Activated CD4-positive, alpha-beta memory T cell treated with anti-CD3 and anti-CD28 coated beads for 36 hours (primary cell): Measurements from ENCODE around the gene PIAS3. TPM values are rescaled to one million over a fixed set of nuclear protein-coding genes. Genes with fewer than 3 reads are reported as not detected.

Experiments used
- CTCF ChIA-PET: fragments of 350-600 bp; sonication (Branson Sonifier 250); formaldehyde crosslinking; loops from one replicate; lab custom pipeline; 2021; ENCODE audit warnings: antibody characterized with exemption, inconsistent platforms; lab: Charles Lee
- POLR2A ChIA-PET: fragments of 350-600 bp; sonication (Branson Sonifier 250); formaldehyde crosslinking; loops from one replicate; lab custom pipeline; 2021; ENCODE audit warnings: antibody characterized with exemption; lab: Charles Lee
- DNase-seq: peaks from one replicate; pipeline ENCODE4 v3.0.0-alpha.2; 2020
- H3K27ac Mint-ChIP-seq: one replicate; pipeline ENCODE4 v1.8.0; 2021; ENCODE audit warnings: mixed read lengths
- H3K27me3 Mint-ChIP-seq: one replicate; pipeline ENCODE4 v1.8.0; 2021; ENCODE audit warnings: mixed read lengths
- H3K36me3 Mint-ChIP-seq: one replicate; pipeline ENCODE4 v1.8.0; 2021; ENCODE audit warnings: mixed read lengths
- H3K4me1 Mint-ChIP-seq: one replicate; pipeline ENCODE4 v1.8.0; 2021; ENCODE audit warnings: low read depth, mixed read lengths
- H3K4me3 Mint-ChIP-seq: one replicate; pipeline ENCODE4 v1.8.0; 2021; ENCODE audit warnings: mild to moderate bottlenecking, mixed read lengths
- H3K9me3 Mint-ChIP-seq: one replicate; pipeline ENCODE4 v1.8.0; 2021; ENCODE audit warnings: mixed read lengths
- intact Hi-C: fragments of 100-400 bp; cut with micrococcal nuclease; formaldehyde crosslinking; loops from one replicate; pipeline ENCODE4 v1.15.1; 2023
- total RNA-seq, 2 experiments: library from RNA; stranded (reverse); gene quantifications; one replicate each; pipeline ENCODE4 v1.2.3, GENCODE V29; 2021

The PIAS3 gene
- 10 to 100 TPM; 17.8 to 17.9 TPM for total RNA-seq

- intact Hi-C loops = loop anchor here (1.0 to 5.0 kb wide), 7 partner anchors 26 to 177 kb away; partner anchors contain the start of genes ANKRD35, LIX1L, PEX11B and RBM8A
- POLR2A ChIA-PET = interaction anchor here (0.6 to 3.5 kb wide), 21 partner anchors 10 to 578 kb away, joined by 3 to 26 read pairs (median 5); partner anchors contain the start of genes ANKRD34A, ANKRD35, LIX1L and NUDT17
- Mint-ChIP-seq H3K4me3 (peak within 1 kb of the TSS; percentile 90), H3K36me3 (peaks cover 8% of the 10 kb centered on the region), H3K27me3 (no peaks in the 10 kb centered on the region), H3K27ac (peak within 1 kb of the TSS; percentile 76), H3K4me1 (peaks cover 15% of the 10 kb centered on the region), H3K9me3 (no peaks in the 10 kb centered on the region)
- peak; percentile 93 for DNase-seq
- CTCF ChIA-PET = interaction anchor here (0.6 to 7.0 kb wide), 16 partner anchors 12 to 153 kb away, joined by 3 to 158 read pairs (median 4); partner anchors contain the start of genes ITGA10, LIX1L, NUDT17 and RBM8A
These were observed at the start of gene PIAS3 for GRCh38 chr1:145858901-145859490. TSS of gene PIAS3 (minus strand) at chr1:145859081. CDS start at chr1:145858990, 91 bp downstream.

GRCh38 chr1:145908653-145909052, 49.8 kb upstream of the PIAS3 start:
- H3K27me3 Mint-ChIP-seq = no peaks in the 10 kb centered on the region

GRCh38 chr1:145906954-145907753, 48.3 kb upstream of the PIAS3 start:
- H3K4me3 Mint-ChIP-seq = no peak overlapping the region
- H3K36me3 Mint-ChIP-seq = peaks cover 10% of the 10 kb centered on the region
- no peak overlapping the region for H3K27ac Mint-ChIP-seq
- DNase-seq = no peak
- ChIA-PET POLR2A (no interaction called here), CTCF (interaction anchor here (1.2 to 9.7 kb wide), 4 partner anchors 15 to 72 kb away, joined by 4 to 97 read pairs (median 25); partner anchors contain the start of genes NUDT17 and PIAS3)
- intact Hi-C loops = no loop called here
- H3K27me3 Mint-ChIP-seq = no peaks in the 10 kb centered on the region
- H3K4me1 Mint-ChIP-seq = peaks cover 2% of the 10 kb centered on the region
- H3K9me3 Mint-ChIP-seq = no peaks in the 10 kb centered on the region

More at GRCh38 chr1:145908653-145909052, 49.8 kb upstream of the PIAS3 start:
- POLR2A ChIA-PET = no interaction called here
- Mint-ChIP-seq H3K36me3 (peaks cover 14% of the 10 kb centered on the region), H3K4me3 (no peak overlapping the region), H3K4me1 (peaks cover 6% of the 10 kb centered on the region), H3K9me3 (no peaks in the 10 kb centered on the region), H3K27ac (no peak overlapping the region)
- CTCF ChIA-PET = interaction anchor here (1.5 to 9.7 kb wide), 4 partner anchors 16 to 62 kb away, joined by 6 to 97 read pairs (median 25); partner anchors contain the start of genes NUDT17, PIAS3 and RBM8A
- no peak for DNase-seq
- intact Hi-C loops = no loop called here

GRCh38 chr1:145901312-145902021, 42.6 kb upstream of the PIAS3 start:
- Mint-ChIP-seq H3K27ac (no peak overlapping the region), H3K4me1 (no peaks in the 10 kb centered on the region), H3K4me3 (no peak overlapping the region), H3K27me3 (no peaks in the 10 kb centered on the region), H3K36me3 (peaks cover 5% of the 10 kb centered on the region), H3K9me3 (no peaks in the 10 kb centered on the region)
- ChIA-PET POLR2A (no interaction called here), CTCF (no interaction called here)
- intact Hi-C loops = no loop called here
- no peak for DNase-seq

- POLR2A ChIA-PET = no interaction called here
- Mint-ChIP-seq H3K9me3 (no peaks in the 10 kb centered on the region), H3K27ac (no peak overlapping the region), H3K4me1 (no peaks in the 10 kb centered on the region), H3K4me3 (no peak overlapping the region), H3K36me3 (peaks cover 5% of the 10 kb centered on the region), H3K27me3 (no peaks in the 10 kb centered on the region)
- CTCF ChIA-PET = no interaction called here
- intact Hi-C loops = no loop called here
- DNase-seq = no peak
These were observed 39.9 kb upstream of the PIAS3 start for GRCh38 chr1:145898756-145899155.

- Mint-ChIP-seq H3K9me3 (no peaks in the 10 kb centered on the region), H3K4me3 (no peak overlapping the region), H3K36me3 (peaks cover 5% of the 10 kb centered on the region), H3K27ac (no peak overlapping the region), H3K4me1 (no peaks in the 10 kb centered on the region), H3K27me3 (no peaks in the 10 kb centered on the region)
- CTCF ChIA-PET = no interaction called here
- POLR2A ChIA-PET = no interaction called here
- no peak for DNase-seq
- intact Hi-C loops = no loop called here
These were observed 39.1 kb upstream of the PIAS3 start for GRCh38 chr1:145897969-145898368.

GRCh38 chr1:145895471-145895870, 36.6 kb upstream of the PIAS3 start:
- ChIA-PET POLR2A (no interaction called here), CTCF (interaction anchor here (1.0 to 2.6 kb wide), 5 partner anchors 9 to 89 kb away, joined by 3 to 16 read pairs (median 3); partner anchors contain the start of gene NUDT17)
- no peak overlapping the region for H3K4me3 Mint-ChIP-seq
- H3K9me3 Mint-ChIP-seq = no peaks in the 10 kb centered on the region
- no peaks in the 10 kb centered on the region for H3K4me1 Mint-ChIP-seq
- H3K27me3 Mint-ChIP-seq = no peaks in the 10 kb centered on the region
- no peak for DNase-seq
- H3K36me3 Mint-ChIP-seq = peaks cover 2% of the 10 kb centered on the region
- intact Hi-C loops = no loop called here
- no peak overlapping the region for H3K27ac Mint-ChIP-seq

GRCh38 chr1:145893306-145894055, 34.6 kb upstream of the PIAS3 start:
- CTCF ChIA-PET = interaction anchor here (0.6 to 3.6 kb wide), 9 partner anchors 16 to 123 kb away, joined by 3 to 35 read pairs (median 5); partner anchors contain the start of genes ITGA10, NUDT17, PIAS3 and RBM8A
- POLR2A ChIA-PET = no interaction called here

GRCh38 chr1:145892486-145893087, 33.7 kb upstream of the PIAS3 start:
- no peak overlapping the region for H3K27ac Mint-ChIP-seq

More at GRCh38 chr1:145893306-145894055, 34.6 kb upstream of the PIAS3 start:
- DNase-seq = no peak
- peaks cover 2% of the 10 kb centered on the region for H3K36me3 Mint-ChIP-seq
- no peaks in the 10 kb centered on the region for H3K4me1 Mint-ChIP-seq
- no peak overlapping the region for H3K27ac Mint-ChIP-seq
- intact Hi-C loops = no loop called here
- H3K27me3 Mint-ChIP-seq = no peaks in the 10 kb centered on the region
- H3K9me3 Mint-ChIP-seq = no peaks in the 10 kb centered on the region
- H3K4me3 Mint-ChIP-seq = no peak overlapping the region

GRCh38 chr1:145891587-145892485, 33.0 kb upstream of the PIAS3 start:
- Mint-ChIP-seq H3K27ac (no peak overlapping the region), H3K4me3 (no peak overlapping the region), H3K27me3 (no peaks in the 10 kb centered on the region), H3K4me1 (peaks cover 1% of the 10 kb centered on the region), H3K9me3 (no peaks in the 10 kb centered on the region), H3K36me3 (no peaks in the 10 kb centered on the region)
- intact Hi-C loops = loop anchor here (1.0 kb wide), 1 partner anchor 121 kb away; no protein-coding TSS in a partner anchor
- POLR2A ChIA-PET = interaction anchor here (1.8 kb wide), 1 partner anchor 32 kb away, joined by 4 read pairs; no protein-coding TSS in a partner anchor
- DNase-seq = peak; percentile 74
- CTCF ChIA-PET = interaction anchor here (0.6 to 3.6 kb wide), 28 partner anchors 9 to 146 kb away, joined by 3 to 35 read pairs (median 4); partner anchors contain the start of genes HJV, ITGA10, LIX1L and NUDT17

More at GRCh38 chr1:145892486-145893087, 33.7 kb upstream of the PIAS3 start:
- intact Hi-C loops = no loop called here
- no peak for DNase-seq
- H3K4me1 Mint-ChIP-seq = no peaks in the 10 kb centered on the region
- CTCF ChIA-PET = interaction anchor here (0.6 to 3.6 kb wide), 21 partner anchors 11 to 145 kb away, joined by 3 to 35 read pairs (median 5); partner anchors contain the start of genes ITGA10, LIX1L, NUDT17 and PIAS3
- H3K4me3 Mint-ChIP-seq = no peak overlapping the region
- H3K27me3 Mint-ChIP-seq = no peaks in the 10 kb centered on the region
- no peaks in the 10 kb centered on the region for H3K9me3 Mint-ChIP-seq
- no peaks in the 10 kb centered on the region for H3K36me3 Mint-ChIP-seq
- POLR2A ChIA-PET = interaction anchor here (1.8 kb wide), 1 partner anchor 33 kb away, joined by 4 read pairs; no protein-coding TSS in a partner anchor
